SK-N-SH (cell line): ENCODE results near the gene OR4K14. TPM values are rescaled to one million over a fixed set of nuclear protein-coding genes. Genes with fewer than 3 reads are reported as not detected.

Experiments used
- CTCF ChIA-PET: fragments of 300-600, 350-600 bp; formaldehyde crosslinking; extraction: SDS; loops from one replicate; lab custom pipeline; 2021; lab: Yijun Ruan, JAX
- POLR2A ChIA-PET: fragments of 350-600 bp; sonication (Branson Sonifier 250); formaldehyde crosslinking; extraction: SDS; loops from one replicate; lab custom pipeline; 2020; ENCODE audit warnings: antibody characterized with exemption, inconsistent platforms; lab: Yijun Ruan, JAX
- DNase-seq: peaks from one replicate; pipeline ENCODE4 v3.0.0; 2012
- H2AFZ ChIP-seq: fragments of 200-600 bp; sonication (generic); 2 replicates; pipeline ENCODE4 v1.8.1; 2016; ENCODE audit warnings: antibody characterized with exemption, mild to moderate bottlenecking, low read depth
- H3F3A ChIP-seq: fragments of 200-600 bp; sonication (generic); replicated peaks from 2 replicates; pipeline ENCODE3; 2016; ENCODE audit warnings: antibody characterized with exemption, mild to moderate bottlenecking; ENCODE audit not compliant: insufficient read depth
- H3K27ac ChIP-seq, 2 experiments: fragments of 200-500 bp in 1 of 2; fragments of 200-600 bp in 1 of 2; sonication (Bioruptor generic) in 1 of 2; sonication (generic), shearing (Covaris generic) in 1 of 2; 2 replicates each; pipeline versions ENCODE4 v1.5.1 to v1.6.1; 2014 to 2016; ENCODE audit warnings: low read depth in 2 of 2, inconsistent platforms in 1 of 2, low read length in 1 of 2, mild to moderate bottlenecking in 1 of 2, mixed read lengths in 1 of 2
- H3K27me3 ChIP-seq: fragments of 200-600 bp; sonication (generic), shearing (Covaris generic); 2 replicates; pipeline ENCODE4 v1.6.1; 2016; ENCODE audit warnings: mixed run types; ENCODE audit not compliant: insufficient read depth
- H3K36me3 ChIP-seq, 2 experiments: fragments of 200-500 bp in 1 of 2; fragments of 200-600 bp in 1 of 2; sonication (Bioruptor generic) in 1 of 2; sonication (generic) in 1 of 2; replicated peaks in 1 of 2; 2 replicates each; pipeline versions ENCODE3 to v1.5.1; 2014 to 2016; ENCODE audit warnings: low read length in 1 of 2, mild to moderate bottlenecking in 1 of 2; ENCODE audit not compliant: insufficient read depth in 2 of 2, control insufficient read depth in 1 of 2
- H3K4me1 ChIP-seq, 2 experiments: fragments of 200-500 bp in 1 of 2; fragments of 200-600 bp in 1 of 2; sonication (Bioruptor generic) in 1 of 2; sonication (generic), shearing (Covaris generic) in 1 of 2; 2 replicates each; pipeline versions ENCODE4 v1.5.1 to v1.6.1; 2014 to 2016; ENCODE audit warnings: low read depth in 1 of 2, low read length in 1 of 2, mixed run types in 1 of 2; ENCODE audit not compliant: insufficient read depth in 2 of 2, control insufficient read depth in 1 of 2
- H3K4me2 ChIP-seq: fragments of 200-600 bp; sonication (generic), shearing (Covaris generic); 2 replicates; pipeline ENCODE4 v1.6.1; 2017; ENCODE audit warnings: mixed run types
- H3K4me3 ChIP-seq, 2 experiments: fragments of 200-500 bp in 1 of 2; fragments of 200-600 bp in 1 of 2; sonication (Bioruptor generic) in 1 of 2; sonication (generic), shearing (Covaris generic) in 1 of 2; 2 replicates each; pipeline versions ENCODE4 v1.5.1 to v1.8.1; 2014 to 2016; ENCODE audit warnings: low read depth in 2 of 2, inconsistent platforms in 1 of 2, low read length in 1 of 2, mild to moderate bottlenecking in 1 of 2, mixed read lengths in 1 of 2, moderate library complexity in 1 of 2
- H3K79me2 ChIP-seq: fragments of 200-600 bp; sonication (generic); 2 replicates; pipeline ENCODE4 v1.8.1; 2017; ENCODE audit warnings: mild to moderate bottlenecking; ENCODE audit not compliant: insufficient read depth
- H3K9ac ChIP-seq: fragments of 200-600 bp; sonication (generic); 2 replicates; pipeline ENCODE4 v1.6.1; 2017; ENCODE audit warnings: mixed run types
- H3K9me2 ChIP-seq: fragments of 200-600 bp; sonication (generic); 2 replicates; pipeline ENCODE4 v1.6.1; 2017; ENCODE audit warnings: mixed run types
- H3K9me3 ChIP-seq: fragments of 200-600 bp; sonication (generic); 2 replicates; pipeline ENCODE4 v1.6.1; 2017; ENCODE audit warnings: mixed run types, mild to moderate bottlenecking, moderate library complexity
- H4K20me1 ChIP-seq: fragments of 200-600 bp; sonication (generic); 2 replicates; pipeline ENCODE4 v1.6.1; 2017; ENCODE audit warnings: mild to moderate bottlenecking, mixed run types; ENCODE audit not compliant: insufficient read depth
- CHD2 ChIP-seq: fragments of 150-350 bp; IDR thresholded peaks from 2 replicates; pipeline ENCODE4 v1.6.1; 2018; ENCODE audit warnings: low read length; ENCODE audit not compliant: partially characterized antibody
- CTCF ChIP-seq: fragments of 200-600 bp; sonication (generic); IDR thresholded peaks from 2 replicates; pipeline ENCODE4 v1.6.1; 2017; ENCODE audit warnings: antibody characterized with exemption, mild to moderate bottlenecking, moderate library complexity
- EZH2phosphoT487 ChIP-seq: fragments of 200-600 bp; sonication (generic); IDR thresholded peaks from 2 replicates; pipeline ENCODE4 v1.6.1; 2017; ENCODE audit warnings: low read depth, mixed run types, mild to moderate bottlenecking, antibody characterized with exemption, moderate library complexity, borderline replicate concordance
- FOXJ3 ChIP-seq: sonication (generic); formaldehyde crosslinking; IDR thresholded peaks from 2 replicates; pipeline ENCODE4 v1.5.1; 2020; ENCODE audit warnings: mild to moderate bottlenecking, missing genetic modification reagents
- GATA2 ChIP-seq: sonication (generic); formaldehyde crosslinking; IDR thresholded peaks from 2 replicates; pipeline ENCODE4 v1.5.0; 2020; ENCODE audit warnings: mild to moderate bottlenecking, missing genetic modification reagents
- IRF3 ChIP-seq: fragments of 150-350 bp; IDR thresholded peaks from 2 replicates; pipeline ENCODE4 v1.6.1; 2016; ENCODE audit warnings: mild to moderate bottlenecking, low read depth, low read length
- MEF2A ChIP-seq: IDR thresholded peaks from 2 replicates; pipeline ENCODE4 v1.4.0; 2012; ENCODE audit warnings: low read depth, borderline replicate concordance
- MXI1 ChIP-seq: IDR thresholded peaks from 2 replicates; pipeline ENCODE4 v1.6.1; 2012; ENCODE audit warnings: mild to moderate bottlenecking, low read depth, low read length, improper control_type of control experiment
- NFIC ChIP-seq: IDR thresholded peaks from 2 replicates; pipeline ENCODE4 v1.4.0; 2012; ENCODE audit warnings: borderline replicate concordance
- NRF1 ChIP-seq: IDR thresholded peaks from 2 replicates; pipeline ENCODE4 v1.6.1; 2012; ENCODE audit warnings: low read depth, mild to moderate bottlenecking, low read length
- RAD21 ChIP-seq: IDR thresholded peaks from 2 replicates; pipeline ENCODE4 v1.6.1; 2012; ENCODE audit warnings: mild to moderate bottlenecking, low read length
- RCOR1 ChIP-seq: fragments of 150-350 bp; IDR thresholded peaks from 2 replicates; pipeline ENCODE4 v1.6.1; 2017; ENCODE audit warnings: antibody characterized with exemption, low read length
- REST ChIP-seq: IDR thresholded peaks from 2 replicates; pipeline ENCODE4 v1.6.1; 2012; ENCODE audit warnings: mild to moderate bottlenecking, low read depth, low read length, moderate library complexity
- RFX5 ChIP-seq: IDR thresholded peaks from 2 replicates; pipeline ENCODE4 v1.6.1; 2012; ENCODE audit warnings: mild to moderate bottlenecking, improper control_type of control experiment, low read length
- RXRA ChIP-seq: IDR thresholded peaks from 2 replicates; pipeline ENCODE4 v1.4.0; 2012; ENCODE audit warnings: low read depth, mild to moderate bottlenecking, borderline replicate concordance
- SIN3A ChIP-seq: IDR thresholded peaks from 2 replicates; pipeline ENCODE4 v1.6.1; 2012; ENCODE audit warnings: low read depth, mild to moderate bottlenecking, low read length, moderate library complexity, borderline replicate concordance
- TAF1 ChIP-seq: IDR thresholded peaks from 2 replicates; pipeline ENCODE4 v1.6.1; 2012; ENCODE audit warnings: low read depth, mild to moderate bottlenecking, low read length, moderate library complexity, borderline replicate concordance
- TCF12 ChIP-seq: IDR thresholded peaks from 2 replicates; pipeline ENCODE4 v1.4.0; 2012
- TEAD4 ChIP-seq: IDR thresholded peaks from 2 replicates; pipeline ENCODE4 v1.4.0; 2012; ENCODE audit warnings: mild to moderate bottlenecking, borderline replicate concordance; ENCODE audit not compliant: insufficient read depth
- USF1 ChIP-seq: IDR thresholded peaks from 2 replicates; pipeline ENCODE4 v1.4.0; 2012; ENCODE audit warnings: low read depth, borderline replicate concordance
- USF2 ChIP-seq: fragments of 150-350 bp; IDR thresholded peaks from 2 replicates; pipeline ENCODE4 v1.6.1; 2017; ENCODE audit warnings: antibody characterized with exemption, low read length, low read depth, borderline replicate concordance
- YY1 ChIP-seq: IDR thresholded peaks from 2 replicates; pipeline ENCODE4 v1.4.0; 2012; ENCODE audit warnings: low read depth, mild to moderate bottlenecking
- WGBS: methylation state at CpG from one replicate; pipeline ENCODE4 v1.1.6; 2017; ENCODE audit warnings: low lambda C conversion rate; 5-methylcytosine and 5-hydroxymethylcytosine counted together
- polyA plus RNA-seq, 3 experiments: library from polyadenylated mRNA; depleted of rRNA; stranded (reverse); fragments of >200 nt; gene quantifications; 2 replicates each; pipeline ENCODE4 v1.2.3, GENCODE V29; 2012

OR4K14 gene
- polyA plus RNA-seq, 1 of the 3 experiments (the other 2 are of a cell fraction): not detected

GRCh38 chr14:20031058-20031457 is 12.0 kb upstream of the OR4K14 start:
- H3K79me2 ChIP-seq: no peaks in the 10 kb centered on the region
- CTCF ChIA-PET: no interaction called here
- POLR2A ChIA-PET: no interaction called here
- H4K20me1 ChIP-seq: no peaks in the 10 kb centered on the region
- WGBS: 3% methylated on average over 6 of the region's 6 CpGs
- no peaks in the 10 kb centered on the region for H3K9me3 ChIP-seq
- H3K4me2 ChIP-seq: no peak overlapping the region
- H3K9me2 ChIP-seq: no peaks in the 10 kb centered on the region
- H3K27ac ChIP-seq: no peak overlapping the region
- H2AFZ ChIP-seq: no peak overlapping the region
- H3F3A ChIP-seq: no peaks in the 10 kb centered on the region
- no peak overlapping the region for H3K4me3 ChIP-seq
- no peak for DNase-seq
- no peak overlapping the region for H3K9ac ChIP-seq
- no peak for TF ChIP-seq MXI1
- TF ChIP-seq RCOR1: no peak
- no peak for TF ChIP-seq TAF1
- TF ChIP-seq RXRA: no peak
- TF ChIP-seq CTCF: no peak
- no peak for TF ChIP-seq GATA2 (CRISPR knock-in tag)
- no peak for TF ChIP-seq EZH2phosphoT487
- TF ChIP-seq TCF12: no peak
- no peak for TF ChIP-seq MEF2A
- no peak for TF ChIP-seq NFIC
- no peak for TF ChIP-seq RAD21
- no peak for TF ChIP-seq USF2
- no peak for TF ChIP-seq RFX5
- no peak for TF ChIP-seq NRF1
- TF ChIP-seq TEAD4: no peak
- TF ChIP-seq YY1: no peak
- no peaks in the 10 kb centered on the region for H3K27me3 ChIP-seq
- no peaks in the 10 kb centered on the region for H3K4me1 ChIP-seq
- no peaks in the 10 kb centered on the region for H3K36me3 ChIP-seq

- no peak for DNase-seq
- no peaks in the 10 kb centered on the region for H3K4me1 ChIP-seq
- no peaks in the 10 kb centered on the region for H4K20me1 ChIP-seq
- H3K4me3 ChIP-seq: no peak overlapping the region
- no peak overlapping the region for H3K4me2 ChIP-seq
- no peak overlapping the region for H3K9ac ChIP-seq
- no peaks in the 10 kb centered on the region for H3K79me2 ChIP-seq
- no peaks in the 10 kb centered on the region for H3K27me3 ChIP-seq
- H3F3A ChIP-seq: peaks cover 3% of the 10 kb centered on the region
- no peak overlapping the region for H3K27ac ChIP-seq
- H3K9me2 ChIP-seq: 0 out of 2 replicates have a peak, but pooled peaks cover 3% of the 10 kb centered on the region
- H3K36me3 ChIP-seq: no peaks in the 10 kb centered on the region
- POLR2A ChIA-PET: no interaction called here
- no peak overlapping the region for H2AFZ ChIP-seq
- no peaks in the 10 kb centered on the region for H3K9me3 ChIP-seq
- CTCF ChIA-PET: no interaction called here
- no peak for TF ChIP-seq SIN3A
- TF ChIP-seq USF1: no peak
- TF ChIP-seq CHD2: no peak
- no peak for TF ChIP-seq RCOR1
- TF ChIP-seq RXRA: no peak
- no peak for TF ChIP-seq IRF3
- no peak for TF ChIP-seq MXI1
- no peak for TF ChIP-seq REST
- TF ChIP-seq FOXJ3: no peak
- no peak for TF ChIP-seq TEAD4
These were observed 11.0 kb downstream of the OR4K14 start for GRCh38 chr14:20008156-20008555.
